ENCODE results near the gene TSPAN31.
A peak's percentile ranks its signal among the peaks of the same experiment; 100 is the strongest.

TSPAN31 gene

GRCh38 chr12:57753756-57754337 is 9.0 kb downstream of the TSPAN31 start:
- Histone ChIP-seq H3K4me3 (ENCODE audit: low read length) (peak overlapping the region; percentile 88), H3F3A (ENCODE audit: control insufficient read depth, insufficient read depth) (peaks cover 19% of the 10 kb centered on the region), H3K79me2 (ENCODE audit: control insufficient read depth, low read length) (peaks cover 69% of the 10 kb centered on the region), H3K9me3 (ENCODE audit: control insufficient read depth, insufficient read depth, low read length) (no peaks in the 10 kb centered on the region), H4K20me1 (ENCODE audit: control insufficient read depth, insufficient read depth, low read depth, low read length) (no peaks in the 10 kb centered on the region; the same call in 1 of the 2 replicates), H3K36me3 (ENCODE audit: control insufficient read depth, low read length) (peaks cover 56% of the 10 kb centered on the region), H3K27ac (ENCODE audit: low read depth, low read length) (peak overlapping the region; percentile 37), H3K4me2 (ENCODE audit: low read length) (peak overlapping the region; percentile 96), H3K4me1 (ENCODE audit: control insufficient read depth, low read length) (peaks cover 47% of the 10 kb centered on the region), H3K27me3 (ENCODE audit: control insufficient read depth, low read length) (no peaks in the 10 kb centered on the region), H3K9me2 (replicated peaks; ENCODE audit: control insufficient read depth, low read length) (no peaks in the 10 kb centered on the region)
- TF ChIP-seq EZH2phosphoT487 (IDR thresholded peaks at IDR 0.05; ENCODE audit: borderline replicate concordance, low read length) (no peak), CTCF (IDR thresholded peaks at IDR 0.05; ENCODE audit: low read depth, low read length, poor library complexity, severe bottlenecking) (no peak)

GRCh38 chr12:57754411-57755193 is 9.8 kb downstream of the TSPAN31 start, which contains the start of gene MARCHF9:
TSS of gene MARCHF9 (plus strand) at chr12:57755103. CDS start at chr12:57755529, 426 bp downstream.
- Histone ChIP-seq H3K9me2 (replicated peaks; ENCODE audit: control insufficient read depth, low read length) (no peaks in the 10 kb centered on the region), H3K4me2 (ENCODE audit: low read length) (peak within 1 kb of the TSS; percentile 96), H3F3A (ENCODE audit: control insufficient read depth, insufficient read depth) (peaks cover 19% of the 10 kb centered on the region), H3K27ac (ENCODE audit: low read depth, low read length) (peak within 1 kb of the TSS; percentile 79), H3K9me3 (ENCODE audit: control insufficient read depth, insufficient read depth, low read length) (no peaks in the 10 kb centered on the region), H3K27me3 (ENCODE audit: control insufficient read depth, low read length) (no peaks in the 10 kb centered on the region), H3K79me2 (ENCODE audit: control insufficient read depth, low read length) (peaks cover 69% of the 10 kb centered on the region), H3K4me3 (ENCODE audit: low read length) (peak within 1 kb of the TSS; percentile 88), H3K36me3 (ENCODE audit: control insufficient read depth, low read length) (peaks cover 56% of the 10 kb centered on the region), H4K20me1 (ENCODE audit: control insufficient read depth, insufficient read depth, low read depth, low read length) (peaks cover 2% of the 10 kb centered on the region; the same call in 1 of the 2 replicates), H3K4me1 (ENCODE audit: control insufficient read depth, low read length) (peaks cover 52% of the 10 kb centered on the region)
- TF ChIP-seq CTCF (IDR thresholded peaks at IDR 0.05; ENCODE audit: low read depth, low read length, poor library complexity, severe bottlenecking) (no peak), EZH2phosphoT487 (IDR thresholded peaks at IDR 0.05; ENCODE audit: borderline replicate concordance, low read length) (no peak)

GRCh38 chr12:57755194-57755453 is 10.3 kb downstream of the TSPAN31 start:
- no peaks in the 10 kb centered on the region for H3K9me3 ChIP-seq (ENCODE audit: control insufficient read depth, insufficient read depth, low read length)
- H3K27ac ChIP-seq (ENCODE audit: low read depth, low read length), result no peak overlapping the region
- peaks cover 70% of the 10 kb centered on the region for H3K79me2 ChIP-seq (ENCODE audit: control insufficient read depth, low read length)
- H3K4me3 ChIP-seq (ENCODE audit: low read length), result peak overlapping the region; percentile 88
- peak overlapping the region; percentile 96; the same call in 1 of the 2 replicates for H3K4me2 ChIP-seq (ENCODE audit: low read length)
- H3K27me3 ChIP-seq (ENCODE audit: control insufficient read depth, low read length), result no peaks in the 10 kb centered on the region
- TF ChIP-seq CTCF (IDR thresholded peaks at IDR 0.05; ENCODE audit: low read depth, low read length, poor library complexity, severe bottlenecking), result no peak
- TF ChIP-seq EZH2phosphoT487 (IDR thresholded peaks at IDR 0.05; ENCODE audit: borderline replicate concordance, low read length), result no peak
- H3K4me1 ChIP-seq (ENCODE audit: control insufficient read depth, low read length), result peaks cover 52% of the 10 kb centered on the region
- H4K20me1 ChIP-seq (ENCODE audit: control insufficient read depth, insufficient read depth, low read depth, low read length), result peaks cover 7% of the 10 kb centered on the region; the same call in 1 of the 2 replicates
- H3K9me2 ChIP-seq (replicated peaks; ENCODE audit: control insufficient read depth, low read length), result no peaks in the 10 kb centered on the region
- H3F3A ChIP-seq (ENCODE audit: control insufficient read depth, insufficient read depth), result peaks cover 19% of the 10 kb centered on the region
- H3K36me3 ChIP-seq (ENCODE audit: control insufficient read depth, low read length), result peaks cover 57% of the 10 kb centered on the region

All from DOHH2 (cell line).